GM19351 (cell line): Measurements from ENCODE around the gene TBC1D10B.
"Not testable (repeated sequence)": the region's sequence is repeated elsewhere in the genome, so short reads cannot be mapped to it uniquely, and the experiment has no call there.

Experiments
- ATAC-seq: cut with Tn5 transposase; IDR thresholded peaks from one replicate; pipeline ENCODE4 v1.9.1; 2021; ENCODE audit warnings: mild to moderate bottlenecking, moderate library complexity; ENCODE audit not compliant: unreplicated experiment

The TBC1D10B gene

GRCh38 chr16:30398661-30399434, 28.6 kb upstream of the TBC1D10B start:
- ATAC-seq, result no peak

GRCh38 chr16:30397776-30398660, 27.7 kb upstream of the TBC1D10B start:
- no peak for ATAC-seq

- no peak for ATAC-seq
Observed at GRCh38 chr16:30397056-30397455, 26.8 kb upstream of the TBC1D10B start.

DNA sequence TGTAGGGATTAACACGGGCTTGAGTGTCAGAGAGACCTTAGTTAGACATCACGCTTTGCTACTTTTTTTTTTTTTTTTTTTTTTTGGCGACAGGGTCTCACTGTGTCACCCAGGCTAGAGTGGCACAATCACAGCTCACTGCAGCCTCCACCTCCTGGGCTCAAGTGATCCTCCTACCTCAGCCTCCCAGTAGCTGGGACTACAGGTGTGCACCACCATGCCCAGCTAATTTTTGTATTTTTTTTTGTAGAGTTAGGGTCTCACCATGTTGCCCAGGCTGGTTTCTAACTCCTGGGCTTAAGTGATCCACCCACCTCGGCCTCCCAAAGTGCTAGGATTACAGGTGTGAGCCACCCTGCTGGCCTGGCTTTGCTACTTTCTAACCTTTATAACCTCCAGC, 26.3 kb upstream of the TBC1D10B start:
- not testable (repeated sequence) for ATAC-seq

DNA sequence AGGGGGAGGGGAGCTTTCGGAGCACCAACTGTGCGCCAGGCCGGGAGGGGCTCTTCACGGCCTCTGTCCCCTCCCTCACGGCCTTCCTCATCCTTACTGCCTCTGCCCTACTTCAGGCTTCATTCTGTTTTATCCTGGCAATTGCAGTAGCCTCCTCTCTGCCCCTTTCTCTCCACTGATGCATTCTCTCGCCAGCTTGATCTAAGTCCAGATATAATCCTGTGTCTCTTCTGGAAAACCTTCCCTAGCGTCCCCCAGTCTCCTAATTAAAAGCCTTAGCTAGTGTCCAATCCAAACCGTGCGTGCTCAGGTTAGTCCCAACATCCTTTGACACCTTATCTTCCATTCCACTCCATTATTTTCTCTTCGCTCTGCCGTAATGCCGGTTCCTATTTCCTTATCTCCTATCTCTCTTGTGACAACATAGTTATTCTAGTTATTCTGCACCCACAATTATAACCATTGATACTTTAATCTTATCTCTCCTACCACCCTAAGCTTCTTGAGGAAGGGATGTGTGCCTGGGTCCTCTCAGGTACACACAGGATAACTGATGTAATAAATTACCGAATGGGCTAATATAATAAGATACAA, 25.8 kb upstream of the TBC1D10B start:
- no peak for ATAC-seq

- ATAC-seq, result no peak
Observed at GRCh38 chr16:30395155-30395991, 25.1 kb upstream of the TBC1D10B start, which contains the start of gene ZNF48. Gene ZNF48 (plus strand): TSS chr16:30395420. CDS start chr16:30395795, 375 bp downstream.

DNA sequence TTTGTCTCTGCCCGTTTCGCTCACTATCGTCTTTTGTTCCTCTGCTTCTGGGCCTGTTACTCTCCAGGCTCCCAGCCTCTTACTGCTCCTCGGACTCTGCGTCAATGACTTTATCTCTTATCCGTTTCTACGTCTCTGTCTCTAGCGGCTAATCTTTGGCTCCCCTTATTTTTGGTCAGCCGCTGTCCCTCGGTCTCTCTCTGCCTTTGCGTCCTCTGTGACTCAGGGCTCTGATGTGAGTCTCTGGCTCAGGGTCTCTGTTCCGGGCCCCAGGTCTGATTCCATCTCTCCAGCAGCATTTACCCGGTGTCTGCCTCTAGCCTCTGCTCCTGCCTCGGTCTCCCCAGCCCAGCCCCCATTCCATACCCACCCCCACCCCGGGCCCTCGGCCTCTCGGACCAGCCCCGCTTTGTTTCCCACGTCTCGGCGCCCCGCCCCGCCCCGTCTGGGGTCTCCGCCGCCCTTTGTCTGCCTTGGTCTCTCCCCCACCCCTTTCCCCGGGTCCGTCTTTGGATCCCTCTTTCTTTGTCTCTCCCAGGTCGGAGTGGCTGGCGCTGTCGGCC, 24.4 kb upstream of the TBC1D10B start:
- ATAC-seq, result no peak

GRCh38 chr16:30383521-30383920, 13.2 kb upstream of the TBC1D10B start:
- no peak for ATAC-seq

DNA sequence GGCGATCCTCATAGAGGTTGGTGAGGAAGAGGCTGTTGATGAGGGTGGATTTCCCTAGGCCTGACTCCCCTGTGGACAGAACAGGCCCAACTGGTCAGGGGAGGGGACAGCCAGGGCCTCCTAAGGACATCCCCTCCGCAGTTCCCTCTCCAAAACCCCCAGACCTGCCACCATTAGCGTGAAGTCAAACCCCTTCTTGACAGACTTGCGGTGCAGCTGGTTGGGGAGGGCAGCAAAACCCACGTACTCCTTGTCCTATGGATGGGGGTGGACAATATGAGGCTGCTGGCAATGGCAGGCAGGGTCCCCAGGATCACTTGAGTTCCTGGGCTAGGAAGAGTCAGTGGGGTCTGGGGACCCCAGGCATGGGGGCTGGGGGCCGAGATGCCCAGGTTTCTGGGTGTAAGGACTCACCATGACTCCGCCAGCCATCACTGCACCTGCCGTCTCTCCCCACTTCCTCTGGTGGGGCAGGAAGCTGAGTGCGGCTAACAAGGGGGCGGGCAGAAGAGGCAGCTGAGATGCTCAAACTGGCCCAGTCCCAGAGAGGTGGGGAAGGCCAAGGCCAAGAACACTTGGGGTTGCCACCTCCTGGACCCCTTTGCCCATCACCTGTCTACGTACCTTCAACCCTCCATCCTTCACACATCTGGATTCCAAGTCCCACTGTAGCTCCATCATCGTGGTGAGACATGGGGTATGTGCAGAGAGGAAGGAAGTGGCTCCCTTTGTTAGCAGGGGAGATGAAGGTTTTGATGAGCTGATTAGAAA, 12.0 kb upstream of the TBC1D10B start, which contains the start of gene SEPTIN1:
Gene SEPTIN1 (minus strand): TSS at position 451 of the 771 bp plus-strand sequence. CDS start 19 bp downstream, at position 432.
- ATAC-seq, result peak; percentile 43

- ATAC-seq, result no peak
Observed at GRCh38 chr16:30381291-30382041, 11.2 kb upstream of the TBC1D10B start.

DNA sequence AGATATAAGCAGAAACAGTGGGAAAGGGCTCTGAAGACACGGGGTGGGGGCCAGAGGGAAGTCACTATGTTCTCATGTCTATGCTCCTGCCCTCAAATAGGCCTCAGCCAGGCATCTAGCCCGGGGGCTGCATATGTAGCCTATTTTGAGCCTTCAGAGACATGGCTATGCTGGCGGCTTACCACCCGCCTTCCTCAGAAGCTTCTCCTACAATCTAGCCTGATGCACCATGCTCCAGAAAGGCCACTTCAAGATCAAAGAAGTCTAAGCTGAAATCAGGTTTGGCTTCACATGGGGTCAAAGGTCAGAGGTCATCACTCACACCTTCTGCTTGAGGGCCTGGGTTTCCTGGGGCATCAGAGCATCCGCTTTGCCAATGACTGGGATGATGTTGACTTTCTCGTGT, 10.5 kb upstream of the TBC1D10B start:
- no peak for ATAC-seq

- no peak for ATAC-seq
Observed at GRCh38 chr16:30380072-30380802, 9.9 kb upstream of the TBC1D10B start.

- no peak for ATAC-seq
Observed at GRCh38 chr16:30379158-30379783, 9.0 kb upstream of the TBC1D10B start.

- peak; percentile 85 for ATAC-seq
Observed at GRCh38 chr16:30378236-30379157, 8.2 kb upstream of the TBC1D10B start.

DNA sequence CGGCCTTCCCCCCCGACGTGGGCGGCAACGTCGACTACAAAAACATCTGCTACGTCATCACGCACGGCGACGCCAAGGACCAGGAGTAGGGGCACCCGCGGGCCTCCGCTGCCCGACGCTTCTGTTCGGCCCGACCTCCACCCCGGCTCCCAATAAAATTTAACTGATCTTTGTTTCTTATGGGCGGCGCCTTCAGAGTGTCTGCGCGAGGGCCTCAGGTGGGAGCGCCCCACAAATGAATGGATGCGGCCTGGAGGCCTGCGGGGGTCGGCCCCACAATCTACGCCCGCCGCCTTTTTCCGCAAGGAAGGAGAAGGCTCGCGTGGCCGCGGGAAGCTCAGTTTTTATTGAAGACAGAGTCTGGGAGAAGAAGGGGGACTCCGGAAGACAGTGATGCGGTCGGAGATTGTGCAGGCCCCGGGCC, 7.5 kb upstream of the TBC1D10B start:
- peak; percentile 27 for ATAC-seq

GRCh38 chr16:30377050-30377811, 6.9 kb upstream of the TBC1D10B start:
- ATAC-seq, result no peak
